HEK293 (cell line): Measurements from ENCODE around the gene TBRG1.

Experiments used
- BCL11A ChIP-seq: fragments of 450-650 bp; formaldehyde crosslinking; IDR thresholded peaks from 2 replicates; pipeline ENCODE4 v1.5.1; 2016; ENCODE audit warnings: low read depth, missing biosample characterization, missing genetic modification characterization
- CTCF ChIP-seq: fragments of 450-650 bp; formaldehyde crosslinking; IDR thresholded peaks from 2 replicates; pipeline ENCODE4 v1.5.1; 2016; ENCODE audit warnings: missing biosample characterization, missing genetic modification characterization
- IKZF3 ChIP-seq: fragments of 450-650 bp; IDR thresholded peaks from 2 replicates; pipeline ENCODE4 v1.5.0; 2018; ENCODE audit warnings: missing biosample characterization, mild to moderate bottlenecking, missing genetic modification characterization, moderate library complexity
- OVOL3 ChIP-seq: fragments of 450-650 bp; formaldehyde crosslinking; IDR thresholded peaks from 2 replicates; pipeline ENCODE4 v1.5.1; 2016; ENCODE audit warnings: missing biosample characterization, missing genetic modification characterization
- WT1 ChIP-seq: fragments of 450-650 bp; formaldehyde crosslinking; IDR thresholded peaks from 2 replicates; pipeline ENCODE4 v1.5.1; 2016; ENCODE audit warnings: missing biosample characterization, missing genetic modification characterization
- ZNF140 ChIP-seq: fragments of 450-650 bp; formaldehyde crosslinking; IDR thresholded peaks from 2 replicates; pipeline ENCODE4 v1.5.1; 2016; ENCODE audit warnings: missing biosample characterization, missing genetic modification characterization
- ZNF155 ChIP-seq: fragments of 450-650 bp; formaldehyde crosslinking; IDR thresholded peaks from 2 replicates; pipeline ENCODE4 v1.5.1; 2016; ENCODE audit warnings: missing biosample characterization, missing genetic modification characterization
- ZNF175 ChIP-seq: fragments of 450-650 bp; formaldehyde crosslinking; IDR thresholded peaks from 2 replicates; pipeline ENCODE4 v1.5.1; 2016; ENCODE audit warnings: missing biosample characterization, missing genetic modification characterization
- ZNF324 ChIP-seq: fragments of 450-650 bp; formaldehyde crosslinking; IDR thresholded peaks from 2 replicates; pipeline ENCODE4 v1.5.1; 2016; ENCODE audit warnings: missing biosample characterization, missing genetic modification characterization

GRCh38 chr11:124638500-124638899 is 15.8 kb downstream of the TBRG1 start:
- TF ChIP-seq CTCF (tag by site-specific recombination): no peak
- no peak for TF ChIP-seq OVOL3 (tag by site-specific recombination)
- no peak for TF ChIP-seq ZNF140 (tag by site-specific recombination)
- TF ChIP-seq BCL11A (tag by site-specific recombination): no peak
- TF ChIP-seq WT1: no peak
- TF ChIP-seq ZNF175 (tag by site-specific recombination): no peak
- no peak for TF ChIP-seq ZNF324 (tag by site-specific recombination)
- no peak for TF ChIP-seq IKZF3 (tag by site-specific recombination)
- TF ChIP-seq ZNF155: no peak
